IPS-18a (cell line): ENCODE data around the gene FAM234A.

Experiments
- H3K27ac ChIP-seq: one replicate; pipeline ENCODE4 v1.5.1; 2013; ENCODE audit warnings: low read length
- H3K27me3 ChIP-seq: one replicate; pipeline ENCODE4 v1.6.1; 2013; ENCODE audit warnings: mild to moderate bottlenecking, low read length; ENCODE audit not compliant: control insufficient read depth, insufficient read depth
- H3K36me3 ChIP-seq: one replicate; pipeline ENCODE4 v1.6.1; 2013; ENCODE audit warnings: low read depth, low read length; ENCODE audit not compliant: control insufficient read depth
- H3K4me1 ChIP-seq: one replicate; pipeline ENCODE4 v1.6.1; 2013; ENCODE audit warnings: low read depth, low read length; ENCODE audit not compliant: control insufficient read depth
- H3K4me3 ChIP-seq: one replicate; pipeline ENCODE4 v1.5.1; 2013; ENCODE audit warnings: low read length
- H3K9ac ChIP-seq: one replicate; pipeline ENCODE4 v1.6.1; 2013; ENCODE audit warnings: mild to moderate bottlenecking, low read length, moderate library complexity
- H3K9me3 ChIP-seq: one replicate; pipeline ENCODE4 v1.6.1; 2013; ENCODE audit warnings: low read depth, low read length; ENCODE audit not compliant: control insufficient read depth

FAM234A gene

DNA sequence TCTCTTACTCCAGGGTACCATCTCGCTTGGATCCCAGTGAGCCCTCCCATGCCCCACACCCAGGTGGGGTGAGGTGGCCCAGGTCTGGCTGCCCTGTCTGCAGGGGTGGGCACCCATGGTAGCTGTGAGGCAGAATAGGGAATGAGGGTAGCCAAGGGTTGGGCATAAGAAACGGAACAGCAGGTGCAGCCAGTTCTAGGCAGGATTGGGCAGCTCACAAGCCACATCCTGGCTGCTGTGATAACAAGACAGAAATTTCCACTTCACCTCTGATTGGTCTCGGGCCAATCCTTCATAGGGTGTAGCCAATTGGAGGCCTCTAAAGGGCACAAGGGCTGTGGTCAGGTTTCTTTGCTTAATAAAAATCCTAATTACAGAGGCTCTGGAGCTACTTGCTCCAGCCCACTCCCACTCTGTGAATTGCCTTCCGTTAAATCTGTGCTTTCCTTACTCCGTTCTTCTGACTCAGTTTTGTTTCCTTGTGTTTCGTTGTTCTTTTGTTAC is 44.3 kb downstream of the FAM234A start:
- no peaks in the 10 kb centered on the region for H3K4me1 ChIP-seq
- no peaks in the 10 kb centered on the region for H3K36me3 ChIP-seq
- no peak overlapping the region for H3K27ac ChIP-seq
- H3K4me3 ChIP-seq, result no peak overlapping the region
- peaks cover 63% of the 10 kb centered on the region for H3K27me3 ChIP-seq
- no peak overlapping the region for H3K9ac ChIP-seq
- H3K9me3 ChIP-seq, result no peaks in the 10 kb centered on the region

DNA sequence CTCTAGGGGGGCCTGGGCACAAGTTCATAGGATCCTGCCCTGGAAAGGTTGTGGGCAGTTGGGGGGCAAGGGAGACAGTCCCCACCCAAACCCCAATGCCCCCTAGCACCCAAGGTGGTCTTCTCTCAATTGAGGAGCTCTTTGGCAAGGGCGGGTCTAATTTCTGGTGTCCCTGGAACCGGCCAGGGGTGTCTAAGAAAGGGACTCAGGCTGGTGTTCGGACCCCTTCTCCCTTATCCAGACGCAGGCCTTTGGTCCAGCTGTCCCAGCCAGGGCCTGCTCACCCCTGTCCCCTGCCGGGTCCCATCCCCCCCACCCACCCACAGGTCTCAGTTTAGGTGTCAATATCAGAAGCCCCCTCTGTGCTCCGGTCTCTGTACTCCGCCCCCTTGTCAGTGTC is 44.9 kb downstream of the FAM234A start:
- Histone ChIP-seq H3K9me3 (no peaks in the 10 kb centered on the region), H3K4me3 (no peak overlapping the region), H3K4me1 (no peaks in the 10 kb centered on the region), H3K27ac (no peak overlapping the region), H3K9ac (no peak overlapping the region), H3K27me3 (peaks cover 58% of the 10 kb centered on the region), H3K36me3 (no peaks in the 10 kb centered on the region)

DNA sequence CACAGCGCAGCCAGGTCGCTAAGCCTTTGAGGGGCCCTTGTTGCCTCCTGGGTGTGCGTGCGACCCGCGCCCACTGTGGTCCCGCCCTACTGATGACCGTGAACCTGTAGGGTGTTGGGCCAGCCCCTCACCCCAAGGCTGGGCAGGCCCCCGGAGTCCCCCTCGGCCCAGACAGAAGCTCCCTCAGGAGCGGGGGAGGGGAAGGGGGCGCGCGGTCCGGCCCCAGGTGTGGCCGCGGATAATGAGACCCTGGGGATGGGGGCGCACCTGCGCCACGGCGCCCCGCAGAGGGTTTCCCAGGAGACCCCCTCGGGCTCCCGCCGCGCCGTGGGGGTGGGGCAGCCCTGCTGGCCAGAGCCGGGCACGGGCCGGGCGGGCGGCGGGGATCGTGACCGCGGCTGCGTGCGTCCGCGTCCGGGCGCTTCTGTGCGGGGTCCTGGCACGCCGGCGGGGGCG is 45.4 kb downstream of the FAM234A start:
- H3K9me3 ChIP-seq, result no peaks in the 10 kb centered on the region
- no peaks in the 10 kb centered on the region for H3K4me1 ChIP-seq
- H3K36me3 ChIP-seq, result no peaks in the 10 kb centered on the region
- peak overlapping the region; percentile 30 for H3K4me3 ChIP-seq
- no peak overlapping the region for H3K27ac ChIP-seq
- H3K9ac ChIP-seq, result no peak overlapping the region
- H3K27me3 ChIP-seq, result peaks cover 53% of the 10 kb centered on the region

DNA sequence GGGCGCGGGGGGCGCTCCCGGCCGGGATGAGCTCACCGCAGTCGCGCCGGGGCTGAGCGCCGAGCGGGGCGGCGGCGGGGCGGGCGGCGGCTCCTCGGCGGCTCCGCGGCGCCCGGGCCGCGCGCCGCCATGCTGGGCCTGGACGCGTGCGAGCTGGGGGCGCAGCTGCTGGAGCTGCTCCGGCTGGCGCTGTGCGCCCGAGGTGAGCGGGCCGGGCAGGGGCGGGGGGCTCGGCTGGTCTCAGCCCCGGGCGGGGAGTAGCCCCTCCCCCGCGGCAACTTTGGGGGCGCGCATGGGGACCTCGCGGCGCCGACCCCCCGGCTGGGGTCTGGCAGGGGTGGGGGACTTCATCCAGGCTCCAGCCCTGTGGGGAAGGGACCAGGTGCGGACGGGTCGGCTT is 45.9 kb downstream of the FAM234A start, which contains the start of gene ARHGDIG:
TSS of gene ARHGDIG (plus strand) at position 40 of the 400 bp plus-strand sequence. CDS start at position 130, 90 bp downstream.
- Histone ChIP-seq H3K9ac (no peak within 1 kb of the TSS), H3K27ac (no peak within 1 kb of the TSS), H3K4me1 (no peaks in the 10 kb centered on the region), H3K27me3 (peaks cover 49% of the 10 kb centered on the region), H3K9me3 (no peaks in the 10 kb centered on the region), H3K36me3 (no peaks in the 10 kb centered on the region), H3K4me3 (peak within 1 kb of the TSS; percentile 33)

DNA sequence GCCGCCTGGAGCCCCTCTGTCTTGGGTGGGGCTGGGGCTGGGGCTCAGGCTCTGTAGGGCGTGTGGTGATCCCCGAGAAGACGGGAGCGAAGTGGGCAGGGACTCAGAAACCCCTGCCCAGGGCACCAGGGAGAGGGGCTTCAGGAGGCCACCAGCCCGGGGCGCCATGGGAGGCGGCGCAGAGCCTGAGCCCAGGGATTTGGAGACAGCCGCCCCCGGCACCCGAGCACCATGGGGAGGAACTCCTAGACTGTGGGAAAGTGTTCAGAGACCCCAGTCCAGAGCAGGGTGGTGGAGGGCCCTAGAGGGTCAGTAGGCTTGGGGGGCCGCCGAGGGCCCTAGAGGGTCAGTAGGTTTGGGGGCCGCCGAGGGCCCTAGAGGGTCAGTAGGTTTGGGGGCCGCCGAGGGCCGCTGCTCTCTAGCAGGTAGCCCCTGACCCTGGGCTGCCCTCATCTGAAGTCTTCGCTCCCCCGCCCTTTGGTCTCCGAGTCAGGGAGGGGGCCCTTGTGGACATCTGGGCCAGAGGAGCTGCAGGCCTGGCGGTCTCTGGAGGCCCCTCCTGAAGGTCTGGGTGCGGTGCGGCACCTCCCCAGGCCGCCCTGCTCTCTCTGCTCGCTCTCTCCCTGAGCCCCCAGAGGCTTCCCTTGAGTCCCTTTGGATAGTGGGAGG is 46.5 kb downstream of the FAM234A start:
- H3K27me3 ChIP-seq, result peaks cover 45% of the 10 kb centered on the region
- peak overlapping the region; percentile 33 for H3K4me3 ChIP-seq
- H3K9ac ChIP-seq, result no peak overlapping the region
- H3K4me1 ChIP-seq, result no peaks in the 10 kb centered on the region
- H3K36me3 ChIP-seq, result no peaks in the 10 kb centered on the region
- no peak overlapping the region for H3K27ac ChIP-seq
- no peaks in the 10 kb centered on the region for H3K9me3 ChIP-seq

DNA sequence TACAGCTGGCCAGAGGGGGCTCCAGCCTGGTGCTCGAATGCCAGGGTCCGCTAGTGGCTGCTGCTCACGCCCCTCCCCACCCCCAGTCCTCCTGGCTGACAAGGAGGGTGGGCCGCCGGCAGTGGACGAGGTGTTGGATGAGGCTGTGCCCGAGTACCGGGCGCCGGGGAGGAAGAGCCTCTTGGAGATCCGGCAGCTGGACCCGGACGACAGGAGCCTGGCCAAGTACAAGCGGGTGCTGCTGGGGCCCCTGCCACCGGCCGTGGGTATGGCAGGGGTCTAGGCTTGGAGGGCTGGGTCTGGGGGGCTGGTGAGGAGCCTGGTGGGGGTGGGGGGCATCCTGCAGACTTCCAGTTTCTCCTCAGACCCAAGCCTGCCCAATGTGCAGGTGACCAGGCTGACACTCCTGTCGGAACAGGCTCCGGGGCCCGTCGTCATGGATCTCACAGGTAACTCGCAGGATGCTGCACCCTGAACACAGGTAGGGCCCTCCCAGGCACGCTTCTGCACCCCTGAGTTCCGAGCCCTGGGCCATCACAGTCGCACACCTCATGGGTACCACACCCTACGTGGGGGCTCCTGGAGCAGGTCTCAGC is 47.1 kb downstream of the FAM234A start:
- Histone ChIP-seq H3K27me3 (peaks cover 39% of the 10 kb centered on the region), H3K9me3 (no peaks in the 10 kb centered on the region), H3K9ac (no peak overlapping the region), H3K4me1 (no peaks in the 10 kb centered on the region), H3K27ac (no peak overlapping the region), H3K36me3 (no peaks in the 10 kb centered on the region), H3K4me3 (no peak overlapping the region)

DNA sequence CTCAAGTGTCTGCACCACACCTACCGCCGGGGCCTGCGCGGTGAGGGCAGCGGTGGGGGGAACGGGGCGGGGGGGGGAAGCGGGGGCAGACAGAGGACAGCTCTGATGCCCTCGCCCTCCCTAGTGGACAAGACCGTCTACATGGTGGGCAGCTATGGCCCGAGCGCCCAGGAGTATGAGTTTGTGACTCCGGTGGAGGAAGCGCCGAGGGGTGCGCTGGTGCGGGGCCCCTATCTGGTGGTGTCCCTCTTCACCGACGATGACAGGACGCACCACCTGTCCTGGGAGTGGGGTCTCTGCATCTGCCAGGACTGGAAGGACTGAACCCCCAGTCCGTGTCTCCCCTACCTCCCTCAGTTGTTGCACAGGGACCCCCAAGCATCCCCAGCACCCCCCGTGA is 47.9 kb downstream of the FAM234A start:
- H3K4me3 ChIP-seq, result no peak overlapping the region
- H3K9me3 ChIP-seq, result no peaks in the 10 kb centered on the region
- H3K27ac ChIP-seq, result no peak overlapping the region
- no peaks in the 10 kb centered on the region for H3K4me1 ChIP-seq
- H3K36me3 ChIP-seq, result no peaks in the 10 kb centered on the region
- no peak overlapping the region for H3K9ac ChIP-seq
- H3K27me3 ChIP-seq, result peaks cover 35% of the 10 kb centered on the region

DNA sequence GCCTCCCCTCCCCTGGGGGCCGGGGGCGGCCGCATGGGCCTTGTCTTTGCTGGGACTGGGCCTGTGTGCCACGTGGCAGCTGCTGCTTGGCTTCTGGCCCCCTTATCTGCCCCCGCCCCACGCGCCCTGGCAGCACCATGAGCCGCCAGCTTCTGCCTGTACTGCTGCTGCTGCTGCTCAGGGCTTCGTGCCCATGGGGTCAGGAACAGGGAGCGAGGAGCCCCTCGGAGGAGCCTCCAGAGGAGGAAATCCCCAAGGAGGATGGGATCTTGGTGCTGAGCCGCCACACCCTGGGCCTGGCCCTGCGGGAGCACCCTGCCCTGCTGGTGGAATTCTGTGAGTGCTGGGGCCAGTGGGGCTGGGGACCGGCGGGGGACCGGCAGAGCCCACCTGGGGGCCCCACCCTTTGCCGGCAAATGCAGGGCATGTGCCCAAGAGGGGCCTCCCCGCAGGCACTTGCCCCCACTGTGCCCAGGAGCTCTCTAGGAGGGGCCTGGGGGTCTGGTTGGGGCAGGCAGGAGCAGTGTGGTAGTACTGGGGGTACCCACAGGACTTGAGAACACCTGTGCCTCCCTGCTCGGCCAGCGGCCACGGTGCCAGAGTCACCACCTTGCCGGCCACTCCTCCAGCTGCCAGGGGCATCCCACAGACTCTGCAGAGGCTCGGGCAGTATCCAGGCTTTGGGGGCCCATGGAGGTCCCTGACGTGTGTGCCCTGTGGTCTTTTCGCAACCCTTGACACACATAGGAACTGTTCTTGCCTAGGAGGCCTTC is 48.6 kb downstream of the FAM234A start, which contains the start of gene PDIA2:
TSS of gene PDIA2 (plus strand) at position 132 of the 773 bp plus-strand sequence. CDS start at position 138, 6 bp downstream.
- no peaks in the 10 kb centered on the region for H3K4me1 ChIP-seq
- peaks cover 34% of the 10 kb centered on the region for H3K27me3 ChIP-seq
- H3K9me3 ChIP-seq, result no peaks in the 10 kb centered on the region
- H3K9ac ChIP-seq, result no peak within 1 kb of the TSS
- no peak within 1 kb of the TSS for H3K27ac ChIP-seq
- no peak within 1 kb of the TSS for H3K4me3 ChIP-seq
- H3K36me3 ChIP-seq, result peaks cover 6% of the 10 kb centered on the region

DNA sequence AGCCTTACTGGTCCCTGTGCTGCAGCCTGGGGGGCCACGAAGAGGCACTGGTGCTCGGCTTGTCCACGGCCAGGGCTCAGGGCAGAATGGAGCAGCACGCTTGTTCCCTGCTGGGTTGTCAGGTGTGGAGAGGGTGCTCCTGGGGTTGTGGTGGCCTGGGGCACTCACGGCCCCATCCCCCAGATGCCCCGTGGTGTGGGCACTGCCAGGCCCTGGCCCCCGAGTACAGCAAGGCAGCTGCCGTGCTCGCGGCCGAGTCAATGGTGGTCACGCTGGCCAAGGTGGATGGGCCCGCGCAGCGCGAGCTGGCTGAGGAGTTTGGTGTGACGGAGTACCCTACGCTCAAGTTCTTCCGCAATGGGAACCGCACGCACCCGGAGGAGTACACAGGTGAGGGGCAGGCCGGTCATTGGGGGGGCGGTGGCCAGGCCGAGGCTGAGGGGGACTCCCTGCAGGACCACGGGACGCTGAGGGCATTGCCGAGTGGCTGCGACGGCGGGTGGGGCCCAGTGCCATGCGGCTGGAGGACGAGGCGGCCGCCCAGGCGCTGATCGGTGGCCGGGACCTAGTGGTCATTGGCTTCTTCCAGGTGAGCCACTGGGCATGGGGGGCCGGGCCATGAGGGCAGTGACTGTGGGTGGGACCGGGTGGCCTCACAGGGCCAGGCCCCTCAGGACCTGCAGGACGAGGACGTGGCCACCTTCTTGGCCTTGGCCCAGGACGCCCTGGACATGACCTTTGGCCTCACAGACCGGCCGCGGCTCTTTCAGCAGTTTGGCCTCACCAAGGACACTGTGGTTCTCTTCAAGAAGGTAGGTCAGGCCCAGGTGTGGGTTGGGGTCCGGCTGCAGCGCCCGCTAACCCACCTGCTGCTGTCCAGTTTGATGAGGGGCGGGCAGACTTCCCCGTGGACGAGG is 49.8 kb downstream of the FAM234A start:
- Histone ChIP-seq H3K36me3 (peaks cover 7% of the 10 kb centered on the region), H3K27ac (no peak overlapping the region), H3K4me1 (no peaks in the 10 kb centered on the region), H3K27me3 (peaks cover 22% of the 10 kb centered on the region), H3K4me3 (no peak overlapping the region), H3K9me3 (no peaks in the 10 kb centered on the region), H3K9ac (no peak overlapping the region)

DNA sequence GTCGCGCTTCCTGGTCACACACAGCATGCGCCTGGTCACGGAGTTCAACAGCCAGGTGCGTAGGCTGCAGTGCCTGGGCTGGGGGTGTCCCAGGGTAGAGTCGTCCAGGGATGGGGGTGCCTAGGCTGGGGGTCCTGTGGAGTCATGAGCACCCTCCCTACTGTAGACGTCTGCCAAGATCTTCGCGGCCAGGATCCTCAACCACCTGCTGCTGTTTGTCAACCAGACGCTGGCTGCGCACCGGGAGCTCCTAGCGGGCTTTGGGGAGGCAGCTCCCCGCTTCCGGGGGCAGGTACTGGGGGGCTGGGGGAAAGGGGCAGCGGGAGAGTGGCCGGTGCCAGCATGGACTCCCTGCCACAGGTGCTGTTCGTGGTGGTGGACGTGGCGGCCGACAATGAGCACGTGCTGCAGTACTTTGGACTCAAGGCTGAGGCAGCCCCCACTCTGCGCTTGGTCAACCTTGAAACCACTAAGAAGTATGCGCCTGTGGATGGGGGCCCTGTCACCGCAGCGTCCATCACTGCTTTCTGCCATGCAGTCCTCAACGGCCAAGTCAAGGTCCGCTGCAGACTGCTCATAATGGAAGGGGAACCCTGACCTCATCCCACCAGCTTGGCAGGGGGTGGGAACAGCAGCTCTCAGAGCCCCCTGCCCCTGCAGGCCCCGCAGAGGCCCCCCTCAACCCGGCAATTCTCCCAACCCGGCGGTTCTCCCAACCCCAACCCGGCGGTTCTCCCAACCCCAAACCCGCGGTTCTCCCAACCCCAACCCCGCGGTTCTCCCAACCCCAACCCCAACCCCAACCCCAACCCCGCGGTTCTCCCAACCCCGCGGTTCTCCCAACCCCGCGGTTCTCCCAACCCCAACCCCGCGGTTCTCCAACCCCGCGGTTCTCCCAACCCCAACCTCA is 50.8 kb downstream of the FAM234A start:
- Histone ChIP-seq H3K36me3 (peaks cover 7% of the 10 kb centered on the region), H3K4me3 (no peak overlapping the region)

More for the DNA sequence above, 50.8 kb downstream of the FAM234A start:
- Histone ChIP-seq H3K4me1 (no peaks in the 10 kb centered on the region), H3K27me3 (peaks cover 16% of the 10 kb centered on the region), H3K9ac (no peak overlapping the region), H3K27ac (no peak overlapping the region), H3K9me3 (no peaks in the 10 kb centered on the region)
